CD1c-positive myeloid dendritic cell (primary cell): ENCODE data around the gene ACTR10.
A peak's percentile ranks its signal among the peaks of the same experiment; 100 is the strongest.

Source experiments
- DNase-seq: peaks from one replicate; pipeline ENCODE4 v3.0.0-alpha.2; 2016; ENCODE audit errors: extremely low spot score

ACTR10 gene

GRCh38 chr14:58280954-58281787 is 81.2 kb downstream of the ACTR10 start:
- DNase-seq: peak; percentile 96

DNA sequence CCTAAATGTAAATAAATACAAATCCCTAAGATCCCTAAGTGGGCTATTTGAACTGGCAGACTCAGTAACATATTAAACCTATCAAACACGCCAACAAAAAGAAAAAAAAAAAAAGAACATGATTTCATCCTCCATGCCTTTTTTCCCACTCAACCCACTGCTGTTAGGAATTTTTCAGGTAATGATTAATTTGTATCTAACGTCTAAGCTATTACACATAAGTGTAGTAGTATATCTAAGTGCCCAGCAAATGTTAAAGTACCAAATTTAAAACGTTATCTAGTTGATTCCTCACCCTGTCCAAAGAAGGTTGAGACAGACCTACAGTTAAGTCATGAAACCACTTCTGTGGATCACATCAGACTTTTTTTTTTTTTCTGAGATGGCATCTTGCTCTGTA is 82.0 kb downstream of the ACTR10 start:
- DNase-seq: no peak

- no peak for DNase-seq
Measured at GRCh38 chr14:58282925-58283593, 83.1 kb downstream of the ACTR10 start.

DNA sequence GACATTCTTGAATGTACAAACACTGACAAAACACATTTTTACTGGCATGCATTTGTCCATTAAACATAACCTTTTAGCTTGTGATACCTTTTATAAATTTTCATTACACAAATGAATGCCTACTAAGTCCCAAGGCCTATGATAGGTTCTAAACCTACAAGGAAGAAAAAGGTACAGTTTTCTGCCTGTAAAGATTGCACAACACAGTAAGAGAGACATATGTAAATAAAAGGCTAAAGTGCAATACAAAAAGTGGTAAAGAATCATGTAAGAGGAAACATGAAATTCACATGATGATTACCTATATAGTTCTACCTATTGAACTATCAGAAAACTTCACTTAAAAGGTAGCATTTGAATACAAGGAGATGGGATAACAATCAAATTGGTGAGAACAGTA is 83.8 kb downstream of the ACTR10 start:
- DNase-seq: no peak

GRCh38 chr14:58285132-58285531 is 85.2 kb downstream of the ACTR10 start:
- no peak for DNase-seq
